HG02759 (cell line): ENCODE results near the gene VTN.

Experiments
- ATAC-seq: cut with Tn5 transposase; IDR thresholded peaks from one replicate; pipeline ENCODE4 v1.9.1; 2021; ENCODE audit warnings: mild to moderate bottlenecking, moderate library complexity; ENCODE audit not compliant: unreplicated experiment

VTN gene

GRCh38 chr17:28370035-28370743 is at the start of gene VTN:
VTN (minus strand) TSS chr17:28370307; CDS start chr17:28370203, 104 bp downstream.
- no peak for ATAC-seq

GRCh38 chr17:28416703-28417311 is 46.7 kb upstream of the VTN start:
- ATAC-seq = no peak

DNA sequence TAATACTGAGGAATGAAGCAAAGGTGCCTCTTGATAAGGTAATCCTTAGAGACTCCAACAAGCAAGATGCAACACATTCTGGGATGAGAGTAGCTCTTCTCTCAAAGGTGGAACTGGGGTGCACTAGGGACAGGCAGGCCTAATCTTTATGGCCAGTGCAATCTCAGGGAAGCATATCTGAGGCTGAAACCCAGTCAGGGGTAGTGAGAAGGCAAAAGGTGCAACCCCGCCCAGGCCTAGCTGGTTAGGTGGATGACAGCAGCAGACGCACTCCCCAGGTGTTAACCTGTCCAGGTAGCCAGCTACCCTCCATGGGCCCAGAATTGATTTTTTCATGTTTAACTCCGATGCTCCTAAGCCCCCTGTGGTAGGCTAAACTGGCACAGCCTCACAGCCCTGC is 45.8 kb upstream of the VTN start:
- no peak for ATAC-seq

- no peak for ATAC-seq
Measured at GRCh38 chr17:28413804-28414203, 43.7 kb upstream of the VTN start.

DNA sequence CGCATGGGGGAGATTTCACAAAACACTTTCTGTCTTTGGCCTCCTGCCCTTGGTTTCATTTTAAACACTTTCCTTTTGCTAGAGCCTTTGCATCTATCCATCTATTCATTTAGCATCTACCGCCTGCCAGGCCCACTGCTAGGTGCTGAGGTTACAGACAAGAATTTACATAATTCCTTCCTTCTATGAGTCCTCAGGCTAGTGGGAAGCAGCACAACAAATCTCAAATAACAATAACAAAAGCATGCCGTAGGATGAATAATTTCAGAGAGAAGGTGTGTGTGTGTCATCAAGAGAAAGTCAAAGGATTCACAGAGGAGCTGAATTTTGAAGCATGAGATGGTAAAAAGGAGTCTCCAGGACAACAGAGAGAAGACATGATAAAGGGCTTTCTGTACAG is 42.0 kb upstream of the VTN start:
- ATAC-seq = no peak

DNA sequence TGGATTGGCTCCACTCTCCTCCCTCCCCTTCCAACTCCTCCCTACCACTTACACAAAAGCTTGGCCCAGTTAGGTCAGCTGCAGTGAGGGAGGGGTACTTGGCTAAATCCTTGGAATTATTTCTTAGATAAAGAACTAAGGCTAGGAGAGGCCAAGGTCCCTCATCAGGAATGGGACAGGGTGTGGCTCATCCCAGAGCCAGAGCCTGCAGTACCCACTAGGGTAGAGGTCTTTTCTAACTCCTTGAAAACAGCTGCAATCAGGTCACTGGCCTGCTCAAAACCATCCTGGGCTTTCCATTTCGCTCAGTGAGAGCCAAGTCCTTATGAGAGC is 37.8 kb upstream of the VTN start:
- no peak for ATAC-seq

- ATAC-seq = no peak
Measured at GRCh38 chr17:28407130-28407973, 37.2 kb upstream of the VTN start.

DNA sequence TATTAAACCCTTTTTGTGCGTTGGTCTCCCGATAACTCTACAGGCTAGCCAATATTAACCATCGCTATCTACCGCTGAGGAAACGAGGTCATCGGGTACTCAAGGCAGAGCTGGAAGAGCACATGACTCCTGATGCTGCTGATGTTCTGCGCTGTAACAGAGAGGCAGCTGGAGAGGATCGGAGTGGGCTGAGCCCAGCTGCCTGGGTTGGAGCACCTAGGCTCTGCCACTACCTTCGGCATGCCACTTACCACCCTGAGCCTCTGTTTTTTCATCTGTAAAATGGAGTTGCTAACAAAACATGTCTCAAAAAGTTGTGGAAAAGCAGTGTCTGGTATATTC is 36.3 kb upstream of the VTN start:
- peak; percentile 15 for ATAC-seq

DNA sequence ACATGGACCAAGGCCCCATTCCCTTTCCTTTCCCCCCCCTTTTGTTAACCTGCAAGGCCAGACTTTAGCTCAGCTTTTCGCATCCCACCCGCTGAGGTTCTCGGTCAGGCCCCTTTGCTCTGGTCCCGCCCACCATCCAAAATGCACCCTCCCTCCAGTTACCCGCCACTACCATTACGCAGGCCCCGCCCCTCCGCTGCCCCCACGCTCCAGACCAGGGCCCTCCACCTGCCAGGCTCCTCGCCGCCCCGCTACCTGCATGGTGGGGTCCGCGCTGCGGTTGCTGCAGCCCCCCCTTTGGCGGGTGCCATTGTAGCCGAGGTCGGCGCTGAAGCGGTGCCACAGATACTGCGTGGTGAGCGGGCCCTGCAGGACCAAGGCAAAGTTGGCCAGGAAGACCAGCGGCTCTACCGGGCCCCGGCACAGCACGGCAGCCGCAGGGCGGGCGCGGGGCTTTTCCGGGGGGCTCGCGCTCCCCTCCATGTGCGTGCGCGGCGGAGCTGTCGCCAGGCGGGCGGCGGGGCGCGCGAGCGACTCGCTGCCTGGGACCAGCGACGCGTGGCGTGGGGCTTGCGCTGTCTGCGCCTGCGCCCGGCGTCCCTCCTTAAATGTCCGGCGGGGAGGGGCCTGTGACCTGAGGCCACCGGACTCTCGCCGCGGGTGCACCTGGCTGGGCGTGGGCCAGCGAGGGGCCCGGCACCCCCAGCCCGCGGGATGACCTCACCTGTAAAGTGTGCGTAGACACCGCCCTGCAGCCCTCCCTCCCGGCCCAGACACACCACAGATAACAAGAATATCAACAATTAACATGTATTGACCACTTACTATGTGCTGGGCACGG is 35.7 kb upstream of the VTN start, which contains the start of gene SLC46A1:
Gene SLC46A1, minus strand, starts transcription at position 581 of the 841 bp plus-strand sequence. Its CDS starts 98 bp downstream, at position 483.
- ATAC-seq = peak; percentile 80

GRCh38 chr17:28404812-28405570 is 34.9 kb upstream of the VTN start:
- ATAC-seq = no peak

- ATAC-seq = no peak
Measured at GRCh38 chr17:28404461-28404811, 34.3 kb upstream of the VTN start.

DNA sequence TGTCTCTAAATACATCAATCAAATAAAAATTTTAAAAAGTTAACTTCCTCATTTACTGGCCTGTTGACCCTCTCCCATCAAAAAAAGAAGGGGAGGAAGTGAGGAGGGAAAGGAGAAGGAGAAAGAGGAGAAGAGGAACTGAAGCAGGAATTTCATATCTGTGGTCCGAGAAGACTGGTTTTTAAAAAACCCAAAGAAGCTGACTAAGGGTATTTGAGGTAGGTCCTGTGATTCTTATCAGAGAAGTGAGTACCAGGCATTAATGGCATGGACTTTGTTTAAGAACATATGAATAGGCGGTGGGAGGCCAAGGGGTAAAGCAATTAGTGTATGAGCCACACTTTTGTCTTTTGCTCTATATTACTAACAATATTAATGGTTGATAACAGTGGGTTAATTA is 33.9 kb upstream of the VTN start:
- no peak for ATAC-seq

- ATAC-seq = no peak
Measured at GRCh38 chr17:28402844-28403243, 32.7 kb upstream of the VTN start.

DNA sequence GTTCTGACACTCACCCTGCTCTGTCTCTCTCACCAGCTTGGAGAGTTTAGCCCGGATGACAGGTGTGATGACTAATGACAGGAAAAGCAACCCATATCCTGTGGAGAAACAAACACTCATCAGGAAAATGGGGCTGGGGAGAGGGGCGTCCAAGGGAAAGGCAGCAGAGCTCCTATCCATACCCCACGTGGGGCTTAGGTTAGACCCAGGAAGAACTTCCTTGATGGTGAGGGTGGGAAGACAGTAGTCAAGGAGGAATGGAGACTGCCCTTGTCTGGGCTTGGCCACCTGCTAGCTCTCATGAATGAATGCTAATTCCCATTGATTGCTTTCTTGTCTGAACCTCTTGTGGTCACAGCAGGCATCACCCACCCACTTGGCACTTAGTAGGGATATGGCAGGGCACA is 32.1 kb upstream of the VTN start:
- ATAC-seq = no peak

- no peak for ATAC-seq
Measured at GRCh38 chr17:28399808-28400207, 29.7 kb upstream of the VTN start.

DNA sequence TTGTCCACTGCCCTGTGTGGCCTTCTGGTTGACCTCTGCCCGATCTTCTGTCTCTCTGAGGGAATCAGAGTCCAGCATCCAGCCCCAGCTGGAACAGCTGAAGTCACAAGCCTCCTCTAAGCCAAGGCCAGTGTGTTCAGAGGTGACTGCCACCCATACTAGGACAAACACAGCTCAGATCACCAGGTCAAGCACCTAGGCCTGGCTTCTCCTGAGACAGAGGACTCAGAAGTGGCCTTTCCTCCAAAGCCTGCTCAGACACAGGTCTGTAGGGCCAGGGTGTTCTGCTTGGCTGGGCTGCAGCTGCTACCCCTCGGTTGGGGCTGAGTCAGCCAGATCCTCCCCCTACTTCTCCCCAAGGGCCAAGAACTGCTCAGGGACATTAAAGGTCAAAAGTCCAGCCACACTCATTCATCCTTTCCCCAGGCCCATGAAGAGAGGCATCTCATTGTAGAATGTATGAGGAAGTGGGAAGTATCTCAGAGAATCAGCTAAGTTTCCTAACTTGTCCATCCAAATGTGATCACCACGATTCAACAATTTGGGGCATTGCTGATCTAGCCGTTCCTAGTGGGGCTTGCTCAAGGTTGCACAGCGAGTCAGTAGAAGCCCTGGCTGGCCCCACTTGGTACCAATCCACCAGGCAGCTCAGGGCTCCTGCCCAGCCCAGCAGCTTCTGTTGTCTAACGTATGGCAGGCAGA is 28.3 kb upstream of the VTN start:
- peak; percentile 71 for ATAC-seq

DNA sequence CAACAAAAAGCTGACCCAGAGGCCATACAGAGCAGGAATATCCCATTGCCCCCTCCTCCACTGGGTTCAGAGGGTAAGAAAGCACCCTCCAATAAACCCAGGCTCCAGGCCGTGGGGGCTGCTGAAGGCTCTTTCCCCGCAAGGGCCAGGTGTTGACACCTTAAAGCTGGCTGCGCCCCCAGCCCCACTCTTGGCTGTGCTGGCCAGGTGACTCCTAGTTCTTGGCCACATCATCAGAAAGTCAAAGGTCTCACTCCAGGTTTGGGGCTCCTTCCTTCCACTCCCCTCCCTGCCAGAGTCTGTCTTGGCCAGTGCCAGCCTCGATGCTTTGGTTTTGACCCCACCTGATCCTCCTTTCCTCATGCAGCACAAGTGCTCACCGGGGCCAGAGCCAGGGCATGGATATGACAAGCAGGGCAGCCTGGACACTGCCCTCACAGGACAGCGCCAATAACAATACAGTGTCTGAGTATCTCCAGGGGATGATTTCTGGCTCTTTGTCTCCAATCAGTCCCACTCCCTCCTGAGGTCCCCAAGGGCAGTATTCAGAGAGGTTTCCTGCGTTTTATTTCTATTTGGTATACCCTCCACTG is 27.7 kb upstream of the VTN start:
- no peak for ATAC-seq

GRCh38 chr17:28397275-28397674 is 27.2 kb upstream of the VTN start:
- ATAC-seq = no peak

DNA sequence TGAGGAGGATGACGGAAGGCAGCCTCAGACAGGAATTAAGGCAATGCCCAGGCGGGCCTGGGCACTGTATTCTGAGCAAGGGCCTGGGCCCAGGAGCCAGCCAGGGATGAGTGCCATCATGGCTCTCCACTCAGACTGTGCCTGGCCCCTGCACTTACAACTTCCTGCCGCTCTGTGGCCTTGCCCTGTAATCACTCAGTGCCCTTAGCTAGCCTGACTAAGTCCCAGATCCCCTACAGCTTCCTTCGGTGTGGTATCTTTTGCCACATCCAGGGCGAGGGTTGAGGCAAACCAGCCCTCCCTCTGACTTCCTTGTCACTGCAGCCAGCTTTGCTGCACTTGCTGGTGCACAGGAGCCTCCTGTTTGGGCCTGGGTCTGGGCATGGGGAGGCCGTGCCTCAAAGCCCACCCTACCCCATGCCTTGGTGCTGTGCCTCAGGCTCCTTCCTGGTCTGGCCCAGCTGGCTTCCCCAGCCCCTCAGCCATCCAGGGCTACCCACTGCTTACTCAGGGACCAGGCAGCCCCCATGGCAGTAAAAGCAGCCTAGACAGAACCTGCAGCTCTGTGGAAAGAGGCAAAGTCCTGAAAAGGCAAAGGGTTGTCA is 26.6 kb upstream of the VTN start:
- ATAC-seq = no peak
